ENCODE data around the gene CTNND2. TPM values are rescaled to one million over a fixed set of nuclear protein-coding genes. Genes with fewer than 3 reads are reported as not detected.

CTNND2 gene
- polyA plus RNA-seq, 1 experiment: not detected

DNA sequence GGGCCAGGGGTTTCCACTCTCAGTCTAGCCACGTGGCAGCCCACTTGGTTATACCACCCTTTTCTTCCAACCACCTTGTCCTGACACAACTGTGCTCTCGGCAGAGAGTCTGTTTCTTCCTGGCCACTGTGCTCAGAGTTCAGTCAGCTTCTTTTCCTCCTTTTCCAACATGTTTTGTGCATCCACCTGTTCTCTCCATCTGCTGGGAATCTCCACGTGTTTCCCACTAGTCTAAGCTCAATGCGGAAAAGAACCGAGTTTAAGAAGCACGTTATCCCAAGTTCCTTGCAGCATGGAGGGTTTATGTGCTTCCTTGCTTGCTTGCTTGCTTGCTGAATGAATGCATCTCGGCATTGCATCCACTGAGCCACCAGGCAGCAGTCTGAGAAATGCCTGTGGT lies 599.6 kb downstream of the CTNND2 start:
- DNase-seq (ENCODE audit: low read depth, low spot score): no peak
- TF ChIP-seq, protein P1, sequence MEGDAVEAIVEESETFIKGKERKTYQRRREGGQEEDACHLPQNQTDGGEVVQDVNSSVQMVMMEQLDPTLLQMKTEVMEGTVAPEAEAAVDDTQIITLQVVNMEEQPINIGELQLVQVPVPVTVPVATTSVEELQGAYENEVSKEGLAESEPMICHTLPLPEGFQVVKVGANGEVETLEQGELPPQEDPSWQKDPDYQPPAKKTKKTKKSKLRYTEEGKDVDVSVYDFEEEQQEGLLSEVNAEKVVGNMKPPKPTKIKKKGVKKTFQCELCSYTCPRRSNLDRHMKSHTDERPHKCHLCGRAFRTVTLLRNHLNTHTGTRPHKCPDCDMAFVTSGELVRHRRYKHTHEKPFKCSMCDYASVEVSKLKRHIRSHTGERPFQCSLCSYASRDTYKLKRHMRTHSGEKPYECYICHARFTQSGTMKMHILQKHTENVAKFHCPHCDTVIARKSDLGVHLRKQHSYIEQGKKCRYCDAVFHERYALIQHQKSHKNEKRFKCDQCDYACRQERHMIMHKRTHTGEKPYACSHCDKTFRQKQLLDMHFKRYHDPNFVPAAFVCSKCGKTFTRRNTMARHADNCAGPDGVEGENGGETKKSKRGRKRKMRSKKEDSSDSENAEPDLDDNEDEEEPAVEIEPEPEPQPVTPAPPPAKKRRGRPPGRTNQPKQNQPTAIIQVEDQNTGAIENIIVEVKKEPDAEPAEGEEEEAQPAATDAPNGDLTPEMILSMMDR (IDR thresholded peaks at IDR 0.05; ENCODE audit: low read depth, low read length): no peak
- Histone ChIP-seq H3K27ac (ENCODE audit: low read depth, low read length) (no peak overlapping the region), H3K27me3 (ENCODE audit: control insufficient read depth, insufficient read depth, low read length) (no peaks in the 10 kb centered on the region), H3K4me3 (ENCODE audit: low read depth, low read length) (no peak overlapping the region), H3K9me3 (ENCODE audit: control insufficient read depth, insufficient read depth, low read length) (no peaks in the 10 kb centered on the region; the same call in 1 of the 2 replicates)
- ChIA-PET CTCF (no interaction called here), POLR2A (no interaction called here)

DNA sequence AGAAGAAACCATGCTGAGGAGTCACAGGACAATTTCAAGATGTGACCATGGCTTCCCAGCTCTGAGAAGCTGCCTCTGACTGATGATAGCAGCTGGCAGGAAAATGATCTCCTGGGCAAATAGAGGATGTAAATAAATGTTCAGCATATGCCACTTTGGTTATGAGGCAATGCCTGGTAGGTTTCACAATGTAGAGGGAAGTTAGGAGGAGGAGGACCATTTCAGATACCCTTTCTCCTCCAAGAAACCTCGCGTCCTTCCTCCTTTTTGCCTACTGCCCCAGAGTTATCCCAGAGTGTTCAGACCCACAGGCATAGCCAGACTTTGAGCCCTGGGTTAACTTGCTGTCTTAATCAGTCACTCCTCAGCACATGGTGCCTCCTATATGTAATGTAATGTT lies 601.6 kb downstream of the CTNND2 start:
- no peak overlapping the region for H3K27ac ChIP-seq (ENCODE audit: low read depth, low read length)
- CTCF ChIA-PET: no interaction called here
- TF ChIP-seq, protein P1 (IDR thresholded peaks at IDR 0.05; ENCODE audit: low read depth, low read length): no peak

DNA sequence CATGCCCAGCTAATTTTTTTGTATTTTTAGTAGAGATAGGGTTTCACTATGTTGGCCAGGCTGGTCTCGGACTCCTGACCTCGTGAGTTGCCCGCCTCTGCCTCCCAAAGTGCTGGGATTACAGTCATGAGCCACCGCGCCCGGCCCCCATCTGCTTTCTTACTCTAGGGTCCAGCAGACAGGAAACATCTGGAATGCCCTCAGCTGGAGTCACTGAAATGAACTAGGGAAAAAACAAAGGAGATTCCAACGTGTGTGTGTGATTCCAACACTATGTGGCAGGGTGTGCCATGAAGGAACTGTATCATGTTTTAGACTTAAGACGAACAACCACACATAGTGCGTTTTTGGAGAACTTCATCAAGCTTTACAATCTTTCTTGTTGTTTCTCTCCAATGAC lies 603.1 kb downstream of the CTNND2 start:
- POLR2A ChIA-PET: no interaction called here

More for the DNA sequence above, 601.6 kb downstream of the CTNND2 start:
- POLR2A ChIA-PET: no interaction called here
- no peak overlapping the region for H3K4me3 ChIP-seq (ENCODE audit: low read depth, low read length)
- H3K27me3 ChIP-seq (ENCODE audit: control insufficient read depth, insufficient read depth, low read length): no peaks in the 10 kb centered on the region
- no peaks in the 10 kb centered on the region; the same call in 1 of the 2 replicates for H3K9me3 ChIP-seq (ENCODE audit: control insufficient read depth, insufficient read depth, low read length)
- no peak for DNase-seq (ENCODE audit: low read depth, low spot score)

DNA sequence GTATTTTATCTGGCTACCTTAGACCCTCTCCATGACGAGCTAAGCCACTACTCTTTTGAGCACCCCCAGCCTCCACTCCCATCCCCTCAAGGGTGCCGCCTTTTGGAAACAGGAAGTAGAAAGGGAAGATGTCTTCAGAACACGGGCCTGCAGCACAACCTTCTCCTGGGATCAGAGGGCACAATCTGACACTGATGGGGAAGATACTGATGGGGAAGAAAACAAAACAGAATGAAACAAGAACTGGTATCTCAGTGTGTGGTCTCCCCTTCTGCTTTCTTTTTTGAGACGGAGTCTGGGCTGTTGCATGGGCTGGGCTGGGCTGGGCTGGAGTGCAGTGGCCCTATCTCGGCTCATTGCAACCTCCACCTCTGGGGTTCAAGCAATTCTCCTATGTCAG lies 603.5 kb downstream of the CTNND2 start:
- Histone ChIP-seq H3K27ac (ENCODE audit: low read depth, low read length) (no peak overlapping the region), H3K9me3 (ENCODE audit: control insufficient read depth, insufficient read depth, low read length) (no peaks in the 10 kb centered on the region; the same call in 1 of the 2 replicates), H3K4me3 (ENCODE audit: low read depth, low read length) (no peak overlapping the region), H3K27me3 (ENCODE audit: control insufficient read depth, insufficient read depth, low read length) (no peaks in the 10 kb centered on the region)
- TF ChIP-seq, protein P1 (IDR thresholded peaks at IDR 0.05; ENCODE audit: low read depth, low read length): no peak
- POLR2A ChIA-PET: no interaction called here
- CTCF ChIA-PET: no interaction called here
- DNase-seq (ENCODE audit: low read depth, low spot score): no peak

More for the DNA sequence above, 603.1 kb downstream of the CTNND2 start:
- Histone ChIP-seq H3K4me3 (ENCODE audit: low read depth, low read length) (no peak overlapping the region), H3K27ac (ENCODE audit: low read depth, low read length) (no peak overlapping the region), H3K9me3 (ENCODE audit: control insufficient read depth, insufficient read depth, low read length) (no peaks in the 10 kb centered on the region; the same call in 1 of the 2 replicates), H3K27me3 (ENCODE audit: control insufficient read depth, insufficient read depth, low read length) (no peaks in the 10 kb centered on the region)
- no peak for DNase-seq (ENCODE audit: low read depth, low spot score)
- TF ChIP-seq, protein P1 (IDR thresholded peaks at IDR 0.05; ENCODE audit: low read depth, low read length): no peak
- CTCF ChIA-PET: no interaction called here

DNA sequence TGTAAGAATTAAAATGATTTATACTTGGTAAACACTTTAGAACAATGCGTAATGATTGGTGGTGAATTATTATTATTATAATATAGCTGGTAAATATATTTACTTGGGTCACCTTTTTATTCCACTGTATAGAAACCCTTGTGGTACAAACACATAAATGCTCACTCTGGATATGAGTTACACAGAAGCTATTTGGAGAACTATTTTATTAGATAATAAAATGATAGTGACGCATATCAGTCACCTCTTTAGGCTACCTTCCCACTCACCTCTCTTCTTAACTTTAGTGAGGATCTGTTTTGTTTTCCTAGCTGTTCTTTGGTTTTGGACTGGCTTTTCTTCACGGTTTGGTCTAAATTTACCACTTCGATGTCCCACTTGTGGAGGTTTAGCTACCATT lies 605.4 kb downstream of the CTNND2 start:
- no peak for DNase-seq (ENCODE audit: low read depth, low spot score)
- TF ChIP-seq, protein P1 (IDR thresholded peaks at IDR 0.05; ENCODE audit: low read depth, low read length): no peak
- Histone ChIP-seq H3K27me3 (ENCODE audit: control insufficient read depth, insufficient read depth, low read length) (no peaks in the 10 kb centered on the region), H3K27ac (ENCODE audit: low read depth, low read length) (no peak overlapping the region), H3K9me3 (ENCODE audit: control insufficient read depth, insufficient read depth, low read length) (no peaks in the 10 kb centered on the region; the same call in 1 of the 2 replicates), H3K4me3 (ENCODE audit: low read depth, low read length) (no peak overlapping the region)
- CTCF ChIA-PET: interaction anchor here (1.2 kb wide), 1 partner anchor 31 kb away, joined by 3 read pairs; no protein-coding TSS in a partner anchor
- POLR2A ChIA-PET: no interaction called here
